GM18907 (cell line): Measurements from ENCODE around the gene LIMS1.
"Not testable (repeated sequence)": the region's sequence is repeated elsewhere in the genome, so short reads cannot be mapped to it uniquely, and the experiment has no call there.

Experiments used
- ATAC-seq: cut with Tn5 transposase; IDR thresholded peaks from one replicate; pipeline ENCODE4 v1.9.1; 2021; ENCODE audit warnings: mild to moderate bottlenecking, moderate library complexity; ENCODE audit not compliant: unreplicated experiment

The LIMS1 gene

DNA sequence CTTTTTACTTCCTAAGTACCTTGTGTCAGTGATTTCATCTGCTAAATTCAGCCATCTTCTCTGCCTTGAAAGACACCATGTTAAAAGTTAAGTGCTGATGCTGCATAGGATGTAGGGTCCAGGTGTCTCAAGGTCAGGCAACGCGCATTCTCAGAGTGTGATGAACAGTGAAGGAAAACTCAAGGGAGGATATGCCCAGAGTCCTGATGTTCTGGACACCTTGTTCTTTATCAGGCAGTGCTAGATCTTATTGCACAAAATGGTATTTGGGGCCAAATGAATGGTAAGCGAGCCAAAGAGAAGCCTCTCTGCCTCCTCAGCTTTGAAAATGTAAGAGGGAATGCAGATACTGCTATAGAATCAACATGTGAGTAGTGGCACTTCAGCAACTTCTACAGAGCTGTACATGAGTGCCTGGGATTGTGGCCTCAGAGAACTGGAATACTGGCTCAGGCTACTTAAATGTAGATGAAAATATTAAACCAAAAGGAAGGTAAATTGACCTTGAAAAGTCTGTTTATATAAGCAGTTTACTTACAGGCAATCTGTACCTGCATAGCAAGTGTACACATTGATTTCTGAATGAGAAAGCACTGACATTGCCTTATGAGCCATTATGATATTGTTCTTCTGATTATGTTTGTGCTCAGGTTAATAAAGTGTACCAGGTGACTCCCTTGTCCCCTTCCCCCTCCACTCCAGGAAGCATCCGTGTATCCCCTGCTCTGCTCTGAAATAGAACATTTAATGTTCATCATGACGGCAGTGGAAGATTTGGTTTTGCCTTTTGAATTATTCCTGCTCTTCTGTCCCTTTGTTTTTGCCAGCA is 98.3 kb downstream of the LIMS1 start:
- ATAC-seq: no peak

GRCh38 chr2:108633409-108633808 is 99.1 kb downstream of the LIMS1 start:
- no peak for ATAC-seq

DNA sequence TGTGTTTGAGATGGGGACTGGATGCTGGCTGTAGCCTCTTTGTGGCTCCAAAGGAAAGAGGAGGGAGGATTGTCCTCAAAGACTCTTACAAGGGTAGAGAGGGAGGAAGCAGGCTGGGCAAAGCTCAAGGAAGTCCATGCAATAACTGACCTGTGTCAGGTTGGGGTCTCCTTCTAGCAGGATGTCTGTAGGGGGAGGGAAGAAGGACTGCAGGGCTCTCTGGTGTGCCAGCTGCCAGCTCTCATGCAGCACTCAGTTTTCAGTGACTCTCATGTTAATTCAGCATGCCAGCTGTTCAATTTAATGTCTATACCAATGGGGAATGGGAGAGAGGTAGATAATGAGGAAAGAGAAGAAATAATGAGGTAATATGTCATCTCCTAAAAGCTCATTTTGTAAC is 99.7 kb downstream of the LIMS1 start:
- no peak for ATAC-seq

DNA sequence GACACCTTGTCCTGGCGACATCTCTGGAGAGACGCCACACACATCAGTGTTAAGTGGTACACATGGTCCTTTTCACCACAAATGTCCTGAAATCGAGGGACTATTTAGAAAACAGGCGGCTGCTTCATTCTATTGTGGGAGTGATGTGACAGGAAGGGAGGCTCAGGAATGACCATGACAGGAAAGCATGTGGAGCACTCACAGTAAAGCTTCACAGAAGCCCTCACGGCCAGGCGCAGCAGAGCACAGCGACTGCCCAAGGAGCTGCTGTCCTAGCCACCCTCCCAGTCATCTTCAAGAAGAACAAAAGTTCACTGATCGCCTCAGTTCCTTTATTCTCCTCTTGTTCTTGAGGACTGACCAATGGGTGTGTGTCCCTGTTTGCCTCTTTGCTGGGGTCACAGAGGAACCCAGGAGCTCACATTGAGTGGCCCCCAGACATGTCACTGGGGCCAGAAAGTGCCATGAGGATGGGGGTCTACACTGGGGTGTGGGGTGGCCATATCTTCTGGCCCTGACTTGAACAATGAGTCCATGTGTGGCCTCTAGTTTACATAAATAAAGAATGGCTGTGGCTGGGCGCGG is 100.4 kb downstream of the LIMS1 start:
- ATAC-seq: no peak

GRCh38 chr2:108635630-108636354 is 101.5 kb downstream of the LIMS1 start:
- ATAC-seq: peak; percentile 6

GRCh38 chr2:108637304-108637669 is 103.0 kb downstream of the LIMS1 start:
- peak; percentile 56 for ATAC-seq

DNA sequence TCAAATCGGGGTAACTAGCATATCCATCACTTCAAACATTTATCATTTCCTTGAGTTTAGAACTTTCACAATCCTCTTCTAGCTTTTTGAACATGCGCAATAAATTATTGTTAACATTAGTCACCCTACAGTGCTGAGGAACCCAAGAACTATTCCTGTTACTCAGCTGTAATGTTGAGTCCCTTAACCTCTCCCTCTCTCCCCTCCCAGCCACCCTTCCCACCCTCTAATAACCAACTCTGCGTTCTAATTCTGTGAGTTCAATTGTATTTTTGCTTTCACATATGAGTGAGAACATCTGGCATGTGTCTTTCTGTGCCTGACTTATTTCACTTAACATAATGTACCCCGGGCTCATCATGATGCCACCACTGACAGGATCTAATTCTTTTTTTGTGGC is 106.5 kb downstream of the LIMS1 start:
- no peak for ATAC-seq

GRCh38 chr2:108641756-108642155 is 107.5 kb downstream of the LIMS1 start:
- no peak for ATAC-seq

GRCh38 chr2:108643261-108643849 is 109.1 kb downstream of the LIMS1 start:
- ATAC-seq: no peak

- not testable (repeated sequence) for ATAC-seq
These were observed 109.6 kb downstream of the LIMS1 start for GRCh38 chr2:108643862-108644261.

DNA sequence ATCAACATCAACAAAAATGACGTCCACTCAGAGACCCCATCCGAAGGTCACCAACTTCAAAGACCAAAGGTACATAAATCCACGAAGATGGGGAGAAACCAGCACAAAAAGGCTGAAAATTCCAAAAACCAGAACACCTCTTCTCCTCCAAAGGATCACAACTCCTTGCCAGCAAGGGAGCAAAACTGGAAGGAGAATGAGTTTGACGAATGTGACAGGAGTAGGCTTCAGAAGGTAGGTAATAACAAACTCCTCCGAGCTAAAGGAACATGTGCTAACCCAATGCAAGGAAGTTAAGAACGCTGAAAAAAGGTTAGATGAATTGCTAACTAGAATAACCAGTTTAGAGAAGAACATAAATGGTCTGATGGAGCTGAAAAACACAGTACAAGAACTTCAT is 110.2 kb downstream of the LIMS1 start:
- not testable (repeated sequence) for ATAC-seq

DNA sequence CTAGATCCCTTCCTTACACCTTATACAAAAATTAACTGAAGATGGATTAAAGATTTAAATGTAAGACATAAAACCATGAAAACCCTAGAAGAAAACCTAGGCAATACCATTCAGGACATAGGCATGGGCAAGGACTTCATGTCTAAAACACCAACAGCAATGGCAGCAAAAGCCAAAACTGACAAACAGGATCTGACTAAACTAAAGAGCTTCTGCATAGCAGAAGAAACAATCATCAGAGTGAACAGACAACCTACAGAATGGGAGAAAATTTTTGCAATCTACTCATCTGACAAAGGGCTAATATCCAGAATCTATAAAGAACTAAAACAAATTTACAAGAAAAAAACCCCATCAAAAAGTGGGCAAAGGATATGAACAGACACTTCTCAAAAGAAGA is 114.5 kb downstream of the LIMS1 start:
- not testable (repeated sequence) for ATAC-seq

- not testable (repeated sequence) for ATAC-seq
These were observed 116.2 kb downstream of the LIMS1 start for GRCh38 chr2:108650465-108650864.

DNA sequence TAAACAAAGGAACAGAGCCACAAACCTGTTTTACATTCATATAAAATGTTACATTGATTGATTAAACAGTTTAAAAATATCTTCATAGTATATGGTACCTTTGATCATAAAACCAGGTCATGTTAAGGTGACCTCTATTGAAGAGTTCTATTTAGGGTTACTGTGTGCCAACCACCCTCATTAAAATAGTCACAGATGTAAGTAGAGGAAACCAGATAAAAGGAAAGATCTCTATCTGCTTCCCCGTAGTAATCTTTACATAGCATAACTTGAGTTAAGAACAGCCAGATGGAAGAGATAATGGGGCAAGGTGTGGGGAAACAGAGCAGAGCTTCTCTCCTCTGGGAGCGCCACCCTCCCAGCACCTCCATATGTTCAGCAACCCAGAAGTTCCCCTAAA is 117.2 kb downstream of the LIMS1 start:
- not testable (repeated sequence) for ATAC-seq

- ATAC-seq: peak; percentile 98
These were observed 118.1 kb downstream of the LIMS1 start for GRCh38 chr2:108652187-108652931.

DNA sequence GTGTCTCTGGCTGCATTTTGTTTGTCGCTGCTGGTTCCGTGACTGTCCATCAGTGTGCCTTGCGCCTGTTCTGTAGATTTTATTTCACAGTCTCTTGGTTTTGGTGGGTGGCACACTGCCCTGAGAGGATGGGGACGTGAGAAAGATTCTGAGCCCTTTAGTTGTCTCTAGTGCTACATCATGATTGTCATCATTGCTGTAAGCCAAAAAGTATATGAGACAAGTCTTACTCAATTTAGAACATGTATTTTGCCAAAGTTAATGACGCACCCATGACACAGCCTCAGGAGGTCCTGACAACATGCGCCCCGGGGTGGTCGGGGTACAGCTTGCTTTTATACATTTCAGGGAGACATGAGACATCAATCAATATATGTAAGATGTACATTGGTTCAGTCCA is 119.2 kb downstream of the LIMS1 start:
- not testable (repeated sequence) for ATAC-seq

GRCh38 chr2:108653849-108654248 is 119.6 kb downstream of the LIMS1 start:
- not testable (repeated sequence) for ATAC-seq

DNA sequence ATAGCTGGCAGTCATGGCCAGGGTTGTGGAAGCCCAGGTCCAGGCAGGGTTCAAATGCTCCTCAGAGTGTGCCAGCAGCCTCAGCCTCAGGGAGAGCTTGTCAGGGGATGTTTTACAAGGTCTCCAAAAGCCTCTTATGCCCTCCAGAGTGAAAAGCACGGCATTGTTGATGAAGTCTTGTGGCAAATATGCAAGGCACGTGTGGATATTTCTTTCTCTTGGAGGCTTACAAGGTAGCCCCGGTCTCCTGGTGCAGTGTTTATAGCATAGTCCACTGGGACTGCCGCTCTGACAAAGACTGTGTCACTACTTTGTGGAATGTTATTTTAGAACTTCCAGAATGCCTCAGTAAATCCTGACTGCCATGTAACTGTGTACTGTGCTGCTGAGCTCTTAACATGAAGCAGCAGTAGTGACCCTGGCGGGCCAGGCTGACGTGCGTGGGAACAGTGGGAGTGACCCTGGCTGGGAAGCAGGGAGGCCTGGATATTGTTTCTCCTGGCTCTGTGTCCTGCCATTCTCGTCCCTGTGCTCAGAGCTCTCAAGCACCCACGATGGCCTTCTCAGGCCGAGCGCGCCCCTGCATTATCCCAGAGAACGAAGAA is 120.4 kb downstream of the LIMS1 start:
- ATAC-seq: not testable (repeated sequence)

GRCh38 chr2:108655270-108655669 is 121.0 kb downstream of the LIMS1 start:
- not testable (repeated sequence) for ATAC-seq

- not testable (repeated sequence) for ATAC-seq
These were observed 122.0 kb downstream of the LIMS1 start for GRCh38 chr2:108656282-108656681.
